DOHH2 (cell line): Measurements from ENCODE around the gene FBP1.
"Not testable (repeated sequence)": the region's sequence is repeated elsewhere in the genome, so short reads cannot be mapped to it uniquely, and the experiment has no call there.

Source experiments
- EZH2phosphoT487 ChIP-seq: fragments of 200-600 bp; sonication (generic); IDR thresholded peaks from 2 replicates; pipeline ENCODE4 v1.6.1; 2017; ENCODE audit warnings: borderline replicate concordance, mild to moderate bottlenecking, antibody characterized with exemption, low read length, moderate library complexity, mixed read lengths
- TF ChIP-seq, protein P1 (sequence below): fragments of 200-600 bp; sonication (generic); IDR thresholded peaks from one replicate; pipeline ENCODE4 v1.5.1; 2014; ENCODE audit warnings: antibody characterized with exemption, mild to moderate bottlenecking, low read depth, low read length; ENCODE audit not compliant: poor library complexity, severe bottlenecking

- TF ChIP-seq, protein P1, sequence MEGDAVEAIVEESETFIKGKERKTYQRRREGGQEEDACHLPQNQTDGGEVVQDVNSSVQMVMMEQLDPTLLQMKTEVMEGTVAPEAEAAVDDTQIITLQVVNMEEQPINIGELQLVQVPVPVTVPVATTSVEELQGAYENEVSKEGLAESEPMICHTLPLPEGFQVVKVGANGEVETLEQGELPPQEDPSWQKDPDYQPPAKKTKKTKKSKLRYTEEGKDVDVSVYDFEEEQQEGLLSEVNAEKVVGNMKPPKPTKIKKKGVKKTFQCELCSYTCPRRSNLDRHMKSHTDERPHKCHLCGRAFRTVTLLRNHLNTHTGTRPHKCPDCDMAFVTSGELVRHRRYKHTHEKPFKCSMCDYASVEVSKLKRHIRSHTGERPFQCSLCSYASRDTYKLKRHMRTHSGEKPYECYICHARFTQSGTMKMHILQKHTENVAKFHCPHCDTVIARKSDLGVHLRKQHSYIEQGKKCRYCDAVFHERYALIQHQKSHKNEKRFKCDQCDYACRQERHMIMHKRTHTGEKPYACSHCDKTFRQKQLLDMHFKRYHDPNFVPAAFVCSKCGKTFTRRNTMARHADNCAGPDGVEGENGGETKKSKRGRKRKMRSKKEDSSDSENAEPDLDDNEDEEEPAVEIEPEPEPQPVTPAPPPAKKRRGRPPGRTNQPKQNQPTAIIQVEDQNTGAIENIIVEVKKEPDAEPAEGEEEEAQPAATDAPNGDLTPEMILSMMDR = not testable (repeated sequence)
- TF ChIP-seq EZH2phosphoT487 = not testable (repeated sequence)
These were observed 48.2 kb downstream of the FBP1 start for GRCh38 chr9:94591046-94591545.
